ENCODE data around the gene DNTTIP2.
A peak's percentile ranks its signal among the peaks of the same experiment; 100 is the strongest.
"Not testable (repeated sequence)": the region's sequence is repeated elsewhere in the genome, so short reads cannot be mapped to it uniquely, and the experiment has no call there.

The DNTTIP2 gene

DNA sequence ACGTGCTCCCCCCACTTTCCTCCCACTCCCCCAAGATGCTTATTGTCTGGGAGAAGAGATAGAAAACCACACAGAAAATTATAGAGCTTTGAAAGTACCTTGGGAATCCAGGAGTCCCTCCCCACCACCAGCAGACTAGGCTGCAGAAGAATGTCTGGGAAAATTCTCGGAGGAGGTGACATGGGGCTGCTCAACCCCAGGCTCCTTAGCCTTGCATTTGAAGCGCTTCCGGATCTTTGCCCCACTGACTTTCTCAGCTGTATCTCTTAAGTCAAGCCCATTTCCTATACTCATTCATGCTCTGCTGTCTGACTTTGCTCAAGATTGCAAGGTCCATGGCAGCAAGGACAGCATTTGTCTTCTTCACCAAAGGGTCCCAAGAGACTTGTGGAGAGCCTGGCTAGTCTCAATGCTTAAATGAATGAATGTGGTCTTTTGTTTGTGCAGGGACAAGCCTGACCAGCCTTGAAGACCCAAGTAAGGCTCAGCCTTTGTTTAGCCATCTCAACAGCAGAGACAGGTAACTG is 38.0 kb downstream of the DNTTIP2 start:
- no peak for DNase-seq

DNA sequence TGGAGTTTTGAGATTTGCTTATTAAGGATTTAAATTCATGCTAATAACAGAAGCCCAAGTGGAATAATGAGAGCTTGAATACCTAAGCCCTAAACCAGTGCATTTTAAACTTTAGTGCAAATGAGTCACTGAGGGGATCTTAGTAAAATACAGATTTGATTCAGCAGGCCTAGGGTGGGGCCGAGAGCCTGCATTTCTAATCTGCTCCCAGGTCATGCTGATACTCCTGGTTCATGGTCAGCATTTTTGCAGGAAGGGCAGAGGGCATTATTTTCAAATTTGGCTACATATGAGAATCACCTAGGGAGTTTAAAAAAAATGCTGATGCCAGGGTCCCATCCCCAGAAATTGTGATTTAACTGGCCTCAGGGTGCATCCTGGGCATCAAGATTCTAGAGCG is 39.3 kb downstream of the DNTTIP2 start:
- no peak for DNase-seq

DNA sequence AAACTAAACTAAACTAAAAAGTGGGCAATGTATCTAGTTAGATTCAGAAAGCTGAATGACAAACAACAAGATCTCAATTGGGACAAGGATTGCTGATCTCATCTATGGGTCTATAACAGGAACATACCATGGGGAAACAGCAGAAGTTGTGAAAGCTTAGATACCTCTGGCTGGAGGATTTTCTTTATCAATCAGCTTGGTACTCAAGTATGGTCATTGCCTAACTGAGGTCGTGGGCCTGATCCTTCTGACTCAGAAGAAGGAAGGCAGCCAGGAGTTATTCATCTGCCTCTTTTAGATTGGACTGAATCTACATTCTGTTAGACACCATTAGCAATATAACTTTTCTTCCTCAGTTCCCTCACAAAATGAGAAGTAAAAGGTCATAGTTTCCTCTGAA is 39.7 kb downstream of the DNTTIP2 start:
- peak; percentile 72 to 81 for DNase-seq

DNA sequence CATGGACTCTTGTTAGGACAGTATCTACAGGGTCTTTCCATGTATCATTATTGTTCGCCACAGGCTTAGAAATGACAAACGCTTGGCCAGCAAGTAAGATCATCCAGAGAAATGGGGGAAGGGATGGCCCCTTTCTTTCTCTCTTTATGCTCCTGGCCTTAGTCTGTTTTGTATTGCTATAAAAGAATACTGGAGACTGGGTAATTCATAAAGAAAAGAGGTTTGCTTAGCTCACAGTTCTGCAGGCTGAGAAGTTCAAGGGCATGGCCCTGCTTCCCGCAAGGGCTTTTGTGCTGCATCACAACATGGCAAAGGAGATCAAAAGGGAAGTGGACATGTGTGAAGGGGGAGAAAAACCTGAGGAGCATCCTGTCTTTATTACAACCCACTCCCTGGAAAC is 41.0 kb downstream of the DNTTIP2 start:
- DNase-seq: no peak

DNA sequence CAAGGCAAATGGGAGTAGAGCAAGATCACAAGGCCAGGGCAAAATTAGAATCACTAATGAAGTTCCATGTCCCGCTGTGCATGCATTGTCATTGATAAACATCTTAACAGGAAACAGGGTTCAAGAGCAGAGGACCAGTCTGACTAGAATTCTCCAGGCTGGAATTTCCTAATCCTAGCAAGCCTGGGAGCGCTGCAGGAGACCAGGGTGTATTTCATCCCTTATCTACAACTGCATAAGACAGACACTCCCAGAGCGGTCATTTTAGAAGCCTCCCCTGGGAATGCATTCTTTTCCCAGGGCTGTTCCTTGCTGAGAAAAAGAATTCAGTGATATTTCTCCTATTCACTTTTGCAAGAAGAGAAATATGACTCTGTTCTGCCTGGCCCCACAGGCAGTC is 45.7 kb downstream of the DNTTIP2 start:
- not testable (repeated sequence) for DNase-seq

DNA sequence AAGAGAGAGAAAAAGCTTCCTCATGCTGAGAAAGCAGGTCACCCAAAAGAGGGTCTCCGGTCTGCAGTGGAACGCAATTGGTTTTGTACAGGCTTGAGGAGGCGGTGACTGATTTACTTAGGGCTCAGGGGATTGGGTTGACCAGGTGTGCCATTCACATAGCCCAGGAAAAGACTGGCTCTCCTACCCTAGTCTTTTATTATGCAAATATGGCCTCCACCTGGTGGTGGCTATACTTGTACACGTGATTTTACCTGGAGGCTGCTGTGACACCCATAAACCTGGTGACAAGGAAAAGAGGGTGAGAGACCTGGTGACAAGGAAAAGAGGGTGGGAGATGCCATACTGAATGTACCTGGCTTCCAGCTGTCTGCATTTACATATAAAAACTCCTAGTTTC is 49.9 kb downstream of the DNTTIP2 start:
- DNase-seq: no peak

DNA sequence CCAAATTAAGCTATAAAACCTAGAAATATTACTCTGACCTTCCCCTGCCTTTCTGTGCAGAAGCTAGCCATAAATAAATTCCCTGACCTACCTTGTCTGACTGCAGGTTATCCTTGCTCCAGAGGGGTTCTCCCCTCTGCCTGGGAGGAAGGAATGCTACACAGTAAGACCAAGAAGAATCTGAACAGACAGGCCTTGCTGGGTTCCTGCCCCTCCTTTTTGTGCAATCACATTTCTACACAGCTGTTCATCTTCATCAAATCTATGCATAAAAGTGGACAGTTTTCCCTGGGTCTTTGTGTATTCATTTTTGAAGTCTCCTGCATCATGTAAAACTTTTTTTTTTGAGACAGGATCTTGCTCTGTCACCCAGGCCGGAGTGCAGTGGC is 50.6 kb downstream of the DNTTIP2 start:
- DNase-seq: no peak

DNA sequence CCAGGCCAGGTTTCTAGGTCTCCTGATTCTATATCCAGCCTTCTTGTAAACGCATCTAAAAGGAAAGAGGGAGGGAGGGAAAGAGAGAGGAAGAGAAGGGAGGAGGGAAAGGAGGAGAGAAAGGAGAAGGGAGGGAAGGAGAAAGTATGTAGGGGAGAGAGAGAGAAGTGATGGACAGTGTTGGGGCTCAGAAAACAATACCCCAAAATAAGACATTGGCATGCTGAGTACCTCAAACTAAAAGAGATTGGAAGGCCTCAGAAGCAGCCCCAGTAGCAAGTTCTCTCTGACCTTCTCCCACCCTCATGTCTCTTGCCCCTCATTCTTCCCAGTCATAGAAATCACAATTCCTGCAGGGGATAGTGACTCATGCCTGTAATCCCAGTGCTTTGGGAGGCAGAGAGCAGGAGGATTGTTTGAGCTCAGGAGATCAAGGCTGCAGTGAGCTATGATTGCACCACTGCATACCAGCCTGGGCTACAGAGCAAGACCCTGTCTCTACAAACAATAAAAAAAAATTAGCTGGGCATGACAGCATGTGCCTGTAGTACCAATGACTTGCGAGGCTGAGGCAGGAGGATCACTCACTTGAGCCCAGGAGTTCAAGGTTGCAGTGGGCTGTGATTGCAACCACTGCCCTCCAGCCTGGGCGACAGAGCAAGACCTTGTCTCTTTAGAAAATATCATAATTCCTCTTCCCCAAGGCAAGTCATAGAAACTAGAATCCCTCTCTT is 51.2 kb downstream of the DNTTIP2 start:
- no peak for DNase-seq

DNA sequence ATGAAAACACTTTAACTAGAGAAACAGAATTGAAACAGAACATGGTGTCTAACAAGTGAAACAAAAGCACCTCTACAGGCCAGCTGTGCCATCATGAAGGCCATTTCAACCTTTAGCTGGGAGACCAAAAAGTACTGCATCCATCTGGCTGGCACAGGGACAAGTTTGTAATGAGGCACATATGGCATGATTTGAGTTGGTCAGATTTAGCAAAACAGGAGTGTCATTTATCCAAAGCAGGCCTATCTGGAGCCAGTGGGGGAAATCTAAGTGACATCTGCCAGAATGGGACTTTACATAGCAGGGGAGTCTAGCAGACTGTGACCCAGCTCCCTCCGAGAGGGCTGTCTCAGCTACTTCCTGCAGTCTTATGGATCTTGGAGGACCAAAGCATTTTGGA is 51.9 kb downstream of the DNTTIP2 start:
- DNase-seq: no peak

DNA sequence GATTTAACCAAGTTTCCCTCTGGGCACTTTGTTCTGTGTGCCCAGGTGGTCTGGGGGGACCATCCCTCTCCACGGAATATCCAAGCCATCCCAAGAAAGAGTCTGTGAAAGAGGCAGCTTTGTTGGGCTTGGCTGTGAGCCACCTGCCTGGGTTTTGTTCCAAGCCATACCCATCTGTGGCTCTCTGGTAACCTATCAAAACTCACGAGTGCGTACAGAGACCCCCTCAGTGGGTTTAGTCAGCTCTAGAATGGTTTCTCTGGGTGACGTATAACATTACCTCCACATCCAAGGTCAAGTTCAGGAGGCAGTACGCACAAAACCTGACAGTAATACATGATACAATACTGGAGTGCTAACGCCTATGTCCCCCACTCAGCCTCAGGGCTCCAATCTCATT is 54.2 kb downstream of the DNTTIP2 start:
- DNase-seq: no peak

DNA sequence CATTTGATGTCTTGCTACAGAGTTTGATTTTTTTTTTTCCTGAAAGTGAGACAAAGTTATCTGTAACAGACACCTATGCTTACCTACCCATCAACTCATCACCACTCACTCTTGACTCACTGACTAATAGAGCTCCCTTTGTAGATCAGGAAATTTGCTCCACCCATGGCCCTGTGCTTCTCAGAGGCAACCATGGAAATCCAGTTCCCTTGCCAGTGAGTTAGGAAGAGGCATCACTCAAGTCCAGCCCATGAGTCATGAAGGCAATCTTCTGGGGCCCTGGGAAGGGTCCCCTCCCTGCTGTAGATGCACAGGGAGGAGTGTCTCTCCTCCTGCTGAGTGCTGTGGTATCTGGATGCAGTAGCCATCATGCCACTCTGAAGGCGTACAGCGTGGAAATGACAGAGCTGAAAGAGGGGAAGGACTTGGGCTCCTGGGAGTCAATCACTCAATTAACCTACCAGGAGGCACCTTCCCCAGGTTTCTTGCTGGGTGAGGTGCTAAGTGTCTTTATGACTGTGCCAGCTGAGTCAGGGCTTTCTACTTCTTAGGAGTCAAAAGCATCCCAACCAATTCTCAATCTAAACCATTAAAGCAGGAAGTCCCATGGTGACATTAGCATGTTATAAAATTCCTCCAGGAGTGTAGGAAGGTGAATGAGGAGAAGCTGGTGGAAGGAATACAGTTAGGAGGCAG is 56.1 kb downstream of the DNTTIP2 start:
- no peak for DNase-seq

DNA sequence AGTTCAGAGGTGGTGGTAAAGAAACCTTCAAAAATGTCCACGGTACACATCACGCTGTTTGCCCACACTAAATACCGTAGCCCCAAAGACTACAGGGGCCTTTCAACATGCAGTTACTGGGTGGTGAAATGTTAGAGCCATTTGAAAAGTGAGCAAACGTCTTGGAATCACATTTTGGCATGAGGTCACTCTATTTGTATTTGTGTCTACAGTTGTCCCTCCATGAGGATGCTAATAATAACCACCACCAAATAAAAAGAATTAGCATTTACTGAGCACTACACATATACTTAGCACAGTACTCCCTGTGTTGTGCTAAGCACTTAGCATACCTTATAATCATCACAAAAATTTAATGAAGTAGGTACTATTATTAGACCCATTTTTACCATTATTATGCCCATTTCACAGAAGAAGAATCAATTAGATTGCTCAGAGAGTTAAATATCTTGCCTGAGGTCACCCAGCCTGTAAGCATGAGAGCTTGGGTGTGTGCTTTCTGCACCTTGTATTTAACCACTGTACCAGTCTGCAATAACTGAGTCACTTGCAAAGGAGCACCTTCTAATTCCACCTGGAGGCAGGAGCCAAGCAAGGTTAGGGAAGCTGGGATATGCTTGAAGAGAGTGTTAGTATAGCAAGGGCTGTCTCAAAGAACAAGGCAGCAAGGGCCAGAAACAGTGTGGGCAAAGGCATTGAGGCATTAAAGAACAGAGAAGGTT is 57.4 kb downstream of the DNTTIP2 start:
- DNase-seq: no peak

DNA sequence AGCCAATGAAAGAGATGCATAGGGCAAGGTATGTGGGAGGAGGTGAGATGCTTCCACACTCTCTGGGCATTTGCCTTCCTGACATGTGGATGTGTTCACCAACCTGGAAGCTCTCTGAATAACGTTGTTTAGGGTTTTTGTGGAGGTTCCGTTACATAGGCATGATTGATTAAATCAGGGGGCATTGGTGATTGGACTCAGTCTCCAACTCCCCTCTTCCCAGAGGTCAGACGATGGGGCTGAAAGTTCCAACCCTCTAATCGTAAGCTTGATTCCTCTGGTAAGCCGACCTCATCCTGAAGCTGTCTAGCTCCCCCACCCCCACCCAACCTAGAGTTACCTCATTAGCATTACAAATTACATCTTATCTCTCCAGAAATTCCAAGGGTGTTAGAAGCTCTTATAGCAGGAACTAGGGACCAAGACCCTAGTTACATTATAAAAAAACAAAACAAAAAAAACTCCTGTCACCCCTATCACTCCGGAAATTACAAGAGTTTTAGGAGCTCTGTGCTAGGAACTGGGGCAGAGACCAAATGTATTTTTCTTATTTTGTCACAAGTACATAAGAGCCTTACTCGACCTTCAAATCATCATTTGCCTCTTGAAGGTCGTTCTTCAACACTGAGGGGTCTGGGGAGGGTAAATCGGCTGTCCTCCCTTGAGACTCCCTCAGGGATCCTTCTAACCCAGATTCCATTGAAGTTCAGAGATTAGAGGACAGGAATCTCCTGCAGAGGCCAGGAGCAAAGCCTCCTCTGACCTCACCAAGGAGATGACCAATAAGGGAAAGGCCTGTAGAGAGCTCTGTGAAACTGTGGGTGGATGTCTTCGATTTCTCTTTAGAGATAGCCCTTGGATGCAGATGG is 58.2 kb downstream of the DNTTIP2 start:
- DNase-seq: no peak

DNA sequence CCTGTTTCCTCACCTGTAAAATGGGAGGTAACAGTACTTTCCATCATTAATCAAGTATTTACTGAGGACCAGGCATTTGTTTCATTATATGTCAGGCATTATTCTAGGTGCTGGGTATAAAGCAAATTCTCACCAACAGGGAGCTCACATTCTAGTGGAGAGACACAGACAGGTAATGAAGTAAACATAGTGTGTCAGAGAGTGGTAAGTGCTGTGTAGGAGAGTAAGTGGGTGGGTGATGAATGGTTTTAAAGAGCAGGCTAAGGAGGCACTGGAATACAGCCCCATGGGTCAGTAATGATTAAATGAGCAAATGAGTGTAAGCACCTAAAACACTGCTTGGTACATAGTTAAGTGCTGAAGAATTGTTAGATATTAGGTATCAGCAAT is 60.4 kb downstream of the DNTTIP2 start:
- no peak for DNase-seq

DNA sequence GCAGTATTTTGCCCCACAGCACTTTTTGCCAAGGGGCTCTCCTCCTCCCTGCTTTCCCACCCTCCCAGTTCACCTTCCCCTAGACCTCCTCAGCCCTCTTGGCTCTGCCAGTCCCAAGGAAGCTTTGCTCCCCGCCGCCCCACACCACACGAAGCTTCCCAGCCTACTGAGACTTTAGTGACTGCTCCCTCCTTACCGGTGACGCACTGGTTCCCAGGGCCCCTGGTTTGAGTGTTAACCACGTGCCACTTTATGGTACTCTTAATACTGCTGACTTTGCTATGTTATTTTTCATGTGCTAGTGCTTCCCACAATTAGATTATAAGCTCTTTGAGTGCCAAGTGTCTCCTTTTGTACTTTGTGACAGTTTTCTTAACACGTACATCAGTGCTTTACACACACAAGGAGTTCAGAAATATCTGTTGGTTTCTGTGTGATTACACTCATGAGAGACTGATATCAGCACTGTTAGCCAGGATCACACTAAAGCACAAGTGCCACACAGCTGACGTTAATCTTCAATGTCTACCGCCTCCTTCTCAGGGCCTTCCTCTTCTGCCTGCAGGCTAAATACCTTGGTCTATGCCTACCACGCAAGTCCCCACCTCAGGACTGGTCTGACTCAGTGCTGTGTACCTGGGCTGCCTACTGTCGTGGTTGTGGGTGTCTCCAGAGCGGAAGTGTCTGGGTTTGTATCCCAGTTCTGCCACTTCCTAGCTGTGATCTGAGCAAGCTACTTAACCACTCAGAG is 61.0 kb downstream of the DNTTIP2 start:
- no peak for DNase-seq

DNA sequence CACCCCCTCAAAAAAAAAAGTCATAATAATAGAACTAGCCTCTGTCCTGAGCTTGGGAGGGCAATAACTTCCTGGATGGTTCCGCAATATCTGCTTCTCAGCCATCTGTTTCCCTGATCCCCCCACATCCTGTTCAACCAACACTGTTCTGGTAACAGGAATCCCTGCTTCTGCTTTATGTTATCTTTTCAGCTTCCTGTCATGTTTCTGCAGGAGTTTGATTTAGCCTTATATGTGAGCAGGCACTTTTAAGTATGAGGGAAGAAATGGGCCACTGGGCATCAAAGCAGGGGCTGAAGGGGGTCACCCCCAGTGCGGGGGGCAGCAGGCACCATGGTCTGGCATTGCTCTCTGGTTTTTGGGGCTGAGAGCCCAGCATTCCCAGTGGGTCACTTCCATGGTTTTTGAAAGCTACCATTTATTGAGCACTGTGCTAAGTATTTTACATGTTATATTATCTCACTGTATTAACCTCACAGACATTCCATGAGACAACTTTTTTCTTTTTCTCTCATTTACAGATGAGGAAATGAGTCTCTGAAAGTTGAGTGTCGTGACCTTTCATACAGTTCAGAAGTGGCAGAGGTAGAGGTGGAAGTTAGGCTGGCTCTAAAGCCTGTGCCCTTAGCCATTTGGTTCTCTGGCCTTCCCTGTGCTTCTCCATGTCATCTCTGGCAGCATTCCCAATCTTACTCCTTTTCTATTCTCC is 61.9 kb downstream of the DNTTIP2 start:
- peak; percentile 38 to 42 for DNase-seq
